ENCODE measurements around the gene CADPS2.

Gene CADPS2

DNA sequence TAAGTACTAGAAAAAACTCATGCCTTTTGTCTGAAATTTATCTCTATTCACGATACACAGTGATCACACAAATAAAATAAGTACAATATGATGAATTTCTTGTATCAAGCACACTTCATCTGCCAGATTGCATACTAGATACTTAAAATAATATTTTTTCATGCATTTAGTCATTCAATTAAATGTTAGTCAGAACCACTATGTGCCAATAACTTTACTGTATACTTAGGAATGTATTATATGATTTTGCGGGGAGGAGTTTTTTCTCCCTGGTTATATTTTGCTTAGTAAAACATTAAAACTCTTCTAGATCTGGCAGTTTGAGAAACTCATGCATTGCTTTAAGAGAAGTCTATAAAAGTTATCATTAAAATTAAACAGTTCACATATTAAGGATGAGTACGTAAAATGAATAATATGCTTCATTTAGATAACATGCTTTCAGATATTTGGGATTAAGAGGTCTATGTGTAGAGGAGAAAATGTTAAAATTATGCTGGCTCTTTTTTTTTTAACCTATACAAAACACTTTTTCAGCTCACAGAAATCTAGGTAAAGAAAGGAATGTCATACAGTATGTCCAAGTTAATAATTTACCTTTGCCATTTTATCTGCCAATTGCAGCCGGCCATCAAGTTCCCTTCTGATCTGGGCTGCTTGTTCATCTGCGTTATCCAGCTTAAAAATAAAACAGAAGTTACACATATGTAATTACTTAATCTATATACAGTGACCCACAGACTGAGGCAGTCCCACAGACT, 257.4 kb downstream of the CADPS2 start:
- TF ChIP-seq, protein P1, sequence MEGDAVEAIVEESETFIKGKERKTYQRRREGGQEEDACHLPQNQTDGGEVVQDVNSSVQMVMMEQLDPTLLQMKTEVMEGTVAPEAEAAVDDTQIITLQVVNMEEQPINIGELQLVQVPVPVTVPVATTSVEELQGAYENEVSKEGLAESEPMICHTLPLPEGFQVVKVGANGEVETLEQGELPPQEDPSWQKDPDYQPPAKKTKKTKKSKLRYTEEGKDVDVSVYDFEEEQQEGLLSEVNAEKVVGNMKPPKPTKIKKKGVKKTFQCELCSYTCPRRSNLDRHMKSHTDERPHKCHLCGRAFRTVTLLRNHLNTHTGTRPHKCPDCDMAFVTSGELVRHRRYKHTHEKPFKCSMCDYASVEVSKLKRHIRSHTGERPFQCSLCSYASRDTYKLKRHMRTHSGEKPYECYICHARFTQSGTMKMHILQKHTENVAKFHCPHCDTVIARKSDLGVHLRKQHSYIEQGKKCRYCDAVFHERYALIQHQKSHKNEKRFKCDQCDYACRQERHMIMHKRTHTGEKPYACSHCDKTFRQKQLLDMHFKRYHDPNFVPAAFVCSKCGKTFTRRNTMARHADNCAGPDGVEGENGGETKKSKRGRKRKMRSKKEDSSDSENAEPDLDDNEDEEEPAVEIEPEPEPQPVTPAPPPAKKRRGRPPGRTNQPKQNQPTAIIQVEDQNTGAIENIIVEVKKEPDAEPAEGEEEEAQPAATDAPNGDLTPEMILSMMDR (IDR thresholded peaks at IDR 0.05; ENCODE audit: control insufficient read depth, extremely low read depth, insufficient read depth), result no peak
- H3K4me3 ChIP-seq (ENCODE audit: low read depth, low read length), result no peak overlapping the region

DNA sequence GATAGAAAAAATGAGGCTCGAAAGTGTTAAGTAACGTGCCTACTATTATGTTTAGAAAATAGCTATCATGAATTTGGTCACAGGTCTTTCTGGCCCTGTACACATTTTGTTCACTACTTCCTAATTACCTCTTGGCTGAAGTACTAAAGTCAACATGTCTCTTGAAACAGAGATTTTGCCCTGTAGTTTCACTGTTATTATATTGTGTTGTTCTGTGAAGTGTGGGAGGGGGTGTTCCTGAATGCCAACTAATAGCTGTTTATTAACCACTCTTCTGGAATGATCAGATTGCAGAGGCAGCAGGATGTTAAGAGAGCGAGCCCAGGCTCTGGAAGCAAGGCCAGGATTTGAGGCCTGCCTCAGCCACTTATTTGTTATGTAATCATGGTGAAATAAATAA, 259.5 kb downstream of the CADPS2 start:
- no peak for DNase-seq (ENCODE audit: low read depth)
- TF ChIP-seq, protein P1 (IDR thresholded peaks at IDR 0.05; ENCODE audit: control insufficient read depth, extremely low read depth, insufficient read depth), result no peak
- no peak overlapping the region for H3K4me3 ChIP-seq (ENCODE audit: low read depth, low read length)

More for the DNA sequence above, 257.4 kb downstream of the CADPS2 start:
- DNase-seq (ENCODE audit: low read depth), result no peak

DNA sequence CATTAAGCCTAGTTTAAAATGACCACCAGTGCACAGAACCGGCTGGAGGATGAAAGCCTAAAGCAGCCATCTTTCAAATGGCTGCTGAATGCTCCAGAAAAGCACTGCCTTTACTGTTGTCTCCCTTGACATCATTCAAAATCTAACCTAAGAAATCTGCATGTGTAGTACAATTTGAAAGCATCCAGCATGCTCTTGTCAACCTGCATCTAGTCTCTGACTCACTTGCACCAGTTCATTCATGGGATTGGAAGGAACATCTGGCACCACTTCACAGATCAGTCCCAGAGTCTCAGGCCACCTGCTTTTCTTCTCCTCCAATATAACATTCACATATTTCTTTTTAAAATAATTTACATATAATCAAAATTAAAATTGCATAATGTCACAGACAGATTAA, 263.6 kb downstream of the CADPS2 start:
- TF ChIP-seq, protein P1 (IDR thresholded peaks at IDR 0.05; ENCODE audit: control insufficient read depth, extremely low read depth, insufficient read depth), result no peak
- H3K4me3 ChIP-seq (ENCODE audit: low read depth, low read length), result no peak overlapping the region
- no peak for DNase-seq (ENCODE audit: low read depth)

DNA sequence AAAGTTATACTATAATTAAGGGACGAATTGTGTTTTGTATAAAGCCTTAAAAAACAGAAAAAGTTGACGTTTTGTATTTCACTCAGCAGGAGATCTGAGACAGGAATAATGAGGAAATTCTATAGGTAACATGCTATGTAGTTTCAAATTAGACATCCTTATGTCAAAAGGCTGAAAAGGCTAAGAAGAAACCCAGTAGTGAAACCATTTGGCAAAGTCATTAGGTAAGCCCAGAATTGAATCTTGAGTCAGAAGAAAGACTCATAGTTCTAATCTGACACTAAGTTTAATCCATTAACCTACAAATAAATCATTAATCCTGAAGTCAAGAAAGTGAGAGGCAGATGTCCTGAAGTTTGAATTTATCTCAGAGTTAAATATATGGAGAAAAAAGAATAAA, 266.6 kb downstream of the CADPS2 start:
- no peak overlapping the region for H3K4me3 ChIP-seq (ENCODE audit: low read depth, low read length)
- TF ChIP-seq, protein P1 (IDR thresholded peaks at IDR 0.05; ENCODE audit: control insufficient read depth, extremely low read depth, insufficient read depth), result no peak
- no peak for DNase-seq (ENCODE audit: low read depth)

DNA sequence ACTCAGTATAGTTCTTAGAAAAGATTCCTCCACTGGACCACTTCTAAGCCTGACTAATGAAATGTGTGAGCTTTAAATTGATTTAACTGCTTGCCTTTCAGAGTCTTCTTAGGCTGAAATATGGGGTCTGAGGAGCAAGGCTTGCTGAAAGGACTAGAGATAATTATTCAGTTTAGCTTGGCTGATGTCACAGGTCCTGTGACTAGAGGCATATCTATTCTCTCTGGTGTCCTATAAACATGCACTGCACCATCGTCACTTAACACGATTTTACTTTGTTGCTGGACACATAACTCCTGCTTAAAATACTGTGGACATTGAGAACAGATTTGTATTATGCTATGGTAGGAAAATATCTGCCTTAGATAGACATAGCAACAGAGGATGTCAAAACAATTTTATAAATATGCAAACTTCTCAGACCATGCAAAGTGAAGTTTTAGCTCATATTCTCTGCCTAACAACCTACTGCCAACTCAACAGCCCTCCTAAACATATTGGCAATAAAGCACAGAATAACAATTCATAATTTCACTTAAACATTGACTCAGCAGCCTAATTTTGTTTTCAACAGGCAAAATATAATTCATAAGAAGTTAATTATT, 267.6 kb downstream of the CADPS2 start:
- no peak for DNase-seq (ENCODE audit: low read depth)
- TF ChIP-seq, protein P1 (IDR thresholded peaks at IDR 0.05; ENCODE audit: control insufficient read depth, extremely low read depth, insufficient read depth), result no peak
- no peak overlapping the region for H3K4me3 ChIP-seq (ENCODE audit: low read depth, low read length)

DNA sequence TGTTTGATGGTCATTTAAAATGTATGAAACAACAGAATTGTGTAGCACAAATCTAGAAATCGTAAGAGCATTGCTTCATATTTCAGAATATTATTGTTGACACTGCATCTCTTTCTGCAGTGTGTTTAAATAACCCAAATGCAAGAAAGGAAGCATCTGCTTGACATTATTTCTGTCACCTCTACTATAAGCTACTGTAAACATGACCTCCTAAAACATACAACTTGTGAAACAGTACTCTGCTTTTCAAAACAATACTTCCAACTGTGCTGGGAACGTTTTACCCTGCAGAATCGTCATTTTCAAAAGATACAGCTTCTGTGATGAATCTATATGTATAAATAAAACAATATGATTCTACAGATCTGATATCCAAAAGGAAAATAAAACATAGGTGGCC, 269.3 kb downstream of the CADPS2 start:
- no peak overlapping the region for H3K4me3 ChIP-seq (ENCODE audit: low read depth, low read length)
- TF ChIP-seq, protein P1 (IDR thresholded peaks at IDR 0.05; ENCODE audit: control insufficient read depth, extremely low read depth, insufficient read depth), result no peak
- no peak for DNase-seq (ENCODE audit: low read depth)

Measured in LNCaP clone FGC (cell line).